Parathyroid adenoma (tissue), 2 donors: ENCODE results near the gene SH3D19.
"Not testable (repeated sequence)": the region's sequence is repeated elsewhere in the genome, so short reads cannot be mapped to it uniquely, and the experiment has no call there.

Source experiments
- H2AFZ ChIP-seq: fragments of 300-600 bp; sonication (generic); one replicate; pipeline ENCODE4 v1.7.0; 2017; ENCODE audit warnings: antibody characterized with exemption, mild to moderate bottlenecking
- H3K27ac ChIP-seq: fragments of 300-600 bp; sonication (generic); one replicate; pipeline ENCODE4 v1.7.0; 2017
- H3K27me3 ChIP-seq: fragments of 300-600 bp; sonication (generic); one replicate; pipeline ENCODE4 v1.7.0; 2017; ENCODE audit warnings: low read length; ENCODE audit not compliant: control insufficient read depth, insufficient read depth
- H3K36me3 ChIP-seq: fragments of 300-600 bp; sonication (generic); one replicate; pipeline ENCODE4 v1.7.0; 2017; ENCODE audit warnings: low read length; ENCODE audit not compliant: control insufficient read depth, insufficient read depth
- H3K4me1 ChIP-seq: fragments of 300-600 bp; sonication (generic); one replicate; pipeline ENCODE4 v1.7.0; 2017; ENCODE audit warnings: control low read depth
- H3K4me2 ChIP-seq: fragments of 300-600 bp; sonication (generic); one replicate; pipeline ENCODE4 v1.7.0; 2017; ENCODE audit warnings: low read length
- H3K4me3 ChIP-seq: fragments of 300-600 bp; sonication (generic); one replicate; pipeline ENCODE4 v1.7.0; 2017; ENCODE audit warnings: low read depth, low read length
- H3K79me2 ChIP-seq: fragments of 300-600 bp; sonication (generic); one replicate; pipeline ENCODE4 v1.7.0; 2017; ENCODE audit warnings: control low read depth
- H3K9ac ChIP-seq: fragments of 300-600 bp; sonication (generic); one replicate; pipeline ENCODE4 v1.7.0; 2017; ENCODE audit warnings: mild to moderate bottlenecking
- H3K9me3 ChIP-seq: fragments of 300-600 bp; sonication (generic); one replicate; pipeline ENCODE4 v1.7.0; 2017; ENCODE audit warnings: low read length; ENCODE audit not compliant: control insufficient read depth
- CTCF ChIP-seq: fragments of 300-600 bp; sonication (generic); IDR thresholded peaks from one replicate; pipeline ENCODE4 v1.7.0; 2017; ENCODE audit warnings: antibody characterized with exemption, mild to moderate bottlenecking
- donor health status: primary hyperparathyroidism.

SH3D19 gene

GRCh38 chr4:151322570-151322969 is 2.8 kb downstream of the SH3D19 start:
- H3K9ac ChIP-seq = no peak overlapping the region
- no peaks in the 10 kb centered on the region for H3K36me3 ChIP-seq
- H2AFZ ChIP-seq = no peak overlapping the region
- H3K27me3 ChIP-seq = no peaks in the 10 kb centered on the region
- no peak overlapping the region for H3K4me2 ChIP-seq
- H3K27ac ChIP-seq = no peak overlapping the region
- H3K9me3 ChIP-seq = no peaks in the 10 kb centered on the region
- no peak for TF ChIP-seq CTCF
- peaks cover 6% of the 10 kb centered on the region for H3K4me1 ChIP-seq
- H3K79me2 ChIP-seq = peaks cover 2% of the 10 kb centered on the region
- H3K4me3 ChIP-seq = no peak overlapping the region

GRCh38 chr4:151322161-151322560 is 3.2 kb downstream of the SH3D19 start:
- not testable (repeated sequence) for H3K4me2 ChIP-seq, H3K4me1 ChIP-seq, H3K9me3 ChIP-seq, H3K79me2 ChIP-seq, H3K4me3 ChIP-seq, H3K27ac ChIP-seq, H3K36me3 ChIP-seq, H3K9ac ChIP-seq, H2AFZ ChIP-seq, H3K27me3 ChIP-seq

GRCh38 chr4:151321586-151321985 is 3.8 kb downstream of the SH3D19 start:
- Histone ChIP-seq H3K9me3 (no peaks in the 10 kb centered on the region), H3K79me2 (peaks cover 2% of the 10 kb centered on the region), H3K4me2 (no peak overlapping the region), H2AFZ (no peak overlapping the region), H3K36me3 (no peaks in the 10 kb centered on the region), H3K4me3 (no peak overlapping the region), H3K27ac (no peak overlapping the region), H3K4me1 (peaks cover 6% of the 10 kb centered on the region), H3K27me3 (no peaks in the 10 kb centered on the region), H3K9ac (no peak overlapping the region)
- TF ChIP-seq CTCF = no peak

- Histone ChIP-seq H3K9me3 (no peaks in the 10 kb centered on the region), H3K4me1 (peaks cover 6% of the 10 kb centered on the region), H3K4me2 (no peak overlapping the region), H3K9ac (no peak overlapping the region), H3K79me2 (peaks cover 2% of the 10 kb centered on the region), H3K27me3 (no peaks in the 10 kb centered on the region), H3K4me3 (no peak overlapping the region), H2AFZ (no peak overlapping the region), H3K27ac (no peak overlapping the region), H3K36me3 (no peaks in the 10 kb centered on the region)
- TF ChIP-seq CTCF = no peak
These were observed 5.9 kb downstream of the SH3D19 start for GRCh38 chr4:151319490-151319889.

- no peak for TF ChIP-seq CTCF
- Histone ChIP-seq H3K9ac (no peak overlapping the region), H3K27ac (no peak overlapping the region), H3K4me2 (no peak overlapping the region), H3K27me3 (no peaks in the 10 kb centered on the region), H3K9me3 (no peaks in the 10 kb centered on the region), H2AFZ (no peak overlapping the region), H3K4me1 (peaks cover 2% of the 10 kb centered on the region), H3K79me2 (peaks cover 2% of the 10 kb centered on the region), H3K36me3 (no peaks in the 10 kb centered on the region), H3K4me3 (no peak overlapping the region)
These were observed 6.9 kb downstream of the SH3D19 start for GRCh38 chr4:151318307-151319006.
